ENCODE data around the gene NRXN3.
"Not testable (repeated sequence)": the region's sequence is repeated elsewhere in the genome, so short reads cannot be mapped to it uniquely, and the experiment has no call there.

The NRXN3 gene

DNA sequence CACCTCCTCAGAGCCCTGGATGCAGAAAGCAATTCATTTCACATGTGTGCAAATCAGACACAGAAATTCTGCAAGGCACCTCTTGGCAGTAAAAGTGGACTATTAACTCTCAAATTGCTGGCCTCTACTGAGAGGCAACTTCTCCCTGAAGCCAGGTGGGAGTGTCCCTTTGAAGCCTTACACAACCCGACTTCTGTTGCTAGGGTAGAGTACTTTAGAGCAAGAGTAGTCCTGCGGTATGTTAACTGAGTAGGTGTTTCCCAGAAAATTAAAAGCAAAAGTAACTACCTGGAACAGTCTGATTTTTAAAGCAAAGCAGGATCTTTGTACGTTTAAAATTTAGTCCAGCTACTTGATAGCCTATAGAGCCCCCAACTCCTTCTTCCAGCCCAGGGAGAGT lies 1557.7 kb downstream of the NRXN3 start:
- no peak for DNase-seq

GRCh38 chr14:79728331-79728730 lies 1558.2 kb downstream of the NRXN3 start:
- DNase-seq = no peak

GRCh38 chr14:79729731-79730130 lies 1559.6 kb downstream of the NRXN3 start:
- DNase-seq = no peak

GRCh38 chr14:79730196-79730595 lies 1560.0 kb downstream of the NRXN3 start:
- DNase-seq = no peak

DNA sequence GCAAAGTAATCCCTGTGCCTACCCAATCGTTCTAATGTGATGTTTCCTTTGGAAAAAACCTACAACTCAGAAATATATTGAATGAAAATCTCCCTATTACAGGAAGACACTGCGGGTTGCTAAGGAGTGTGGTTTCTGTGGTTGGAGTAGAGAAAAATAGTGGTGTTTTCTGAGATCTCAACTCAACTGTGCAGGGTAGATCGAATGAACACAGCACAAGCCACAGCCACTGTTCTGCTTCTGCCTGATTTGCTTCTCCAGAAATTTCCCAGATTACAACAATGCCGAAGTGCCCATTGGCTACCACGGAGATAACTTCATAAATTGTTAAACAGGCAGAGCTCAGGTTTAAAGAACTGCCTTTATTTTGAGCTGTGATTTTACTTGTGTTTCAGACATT lies 1560.8 kb downstream of the NRXN3 start:
- DNase-seq = no peak

DNA sequence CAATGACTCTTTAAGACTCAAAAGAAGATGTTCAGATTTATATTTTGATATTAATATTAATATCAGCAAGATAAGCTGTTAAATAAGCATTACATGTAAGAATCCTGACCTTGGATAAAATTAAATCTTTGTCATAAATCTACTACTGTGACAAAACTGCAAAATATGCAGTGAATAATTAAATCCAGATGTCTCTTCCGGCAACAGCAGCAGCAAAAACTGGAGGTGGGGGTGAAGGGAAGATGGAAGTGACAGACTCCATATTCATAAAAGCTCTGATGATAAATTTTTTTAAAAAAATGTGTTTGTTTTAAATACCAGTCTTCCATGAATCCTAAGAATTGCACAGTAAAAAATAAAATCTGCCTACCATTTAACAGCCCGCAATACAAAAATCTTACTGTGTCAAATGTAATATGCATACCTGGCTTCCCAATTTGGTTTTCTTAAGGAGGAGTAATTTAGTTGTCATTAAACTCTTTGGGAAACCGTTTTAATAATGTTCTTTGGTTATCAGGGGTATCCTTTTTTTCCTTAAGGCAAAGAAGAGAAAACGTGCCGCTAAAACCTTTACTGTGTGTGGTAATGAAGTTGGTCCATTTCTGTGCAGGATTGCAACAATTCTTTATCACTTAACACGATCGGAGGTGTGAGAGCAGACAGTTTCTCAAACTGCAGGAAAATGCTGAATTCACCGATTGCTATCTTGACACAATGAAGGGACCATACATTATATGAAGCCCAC lies 1562.9 kb downstream of the NRXN3 start:
- no peak for DNase-seq

DNA sequence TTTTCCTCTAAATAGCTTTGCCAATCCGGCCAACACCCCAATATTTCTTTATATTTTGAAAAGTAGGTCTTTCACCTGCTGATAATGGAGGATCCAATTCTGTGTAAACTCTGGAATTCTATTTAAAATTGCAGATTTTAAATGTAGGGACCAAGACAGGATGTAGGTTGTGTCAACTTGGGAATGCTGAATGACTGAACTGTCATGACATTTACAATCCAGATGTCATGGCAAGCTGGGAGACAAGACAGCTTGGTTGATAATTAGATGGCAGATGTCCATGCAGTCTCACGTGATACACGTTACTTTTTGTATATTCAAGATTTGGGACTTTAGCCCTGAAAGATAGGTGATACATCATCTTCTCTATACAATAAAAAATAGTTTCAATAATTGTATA lies 1564.0 kb downstream of the NRXN3 start:
- no peak for DNase-seq

GRCh38 chr14:79734656-79735055 lies 1564.5 kb downstream of the NRXN3 start:
- no peak for DNase-seq

DNA sequence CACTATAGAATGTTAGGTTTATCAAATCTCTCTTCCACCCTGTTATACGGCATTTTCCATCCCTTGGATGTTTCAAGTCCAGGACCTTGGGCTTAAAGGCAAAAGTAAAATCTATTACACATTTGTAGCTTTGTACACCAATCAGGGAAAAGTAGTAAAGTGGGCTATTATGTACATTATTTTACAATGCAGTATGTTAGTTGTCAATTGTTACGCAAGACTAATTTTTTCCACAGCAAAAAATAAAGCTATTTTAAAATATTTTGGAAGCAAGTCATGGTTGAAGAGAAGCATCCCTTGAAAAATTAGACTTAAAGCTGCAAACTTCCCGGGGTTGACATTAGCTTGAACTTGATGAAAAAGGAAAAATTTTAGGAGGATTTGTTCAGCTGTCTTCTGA lies 1564.9 kb downstream of the NRXN3 start:
- no peak for DNase-seq

GRCh38 chr14:79740066-79740601 lies 1570.0 kb downstream of the NRXN3 start:
- DNase-seq = no peak

- no peak for DNase-seq
Measured at GRCh38 chr14:79742142-79742541, 1572.0 kb downstream of the NRXN3 start.

GRCh38 chr14:79745046-79745445 lies 1574.9 kb downstream of the NRXN3 start:
- DNase-seq = no peak

DNA sequence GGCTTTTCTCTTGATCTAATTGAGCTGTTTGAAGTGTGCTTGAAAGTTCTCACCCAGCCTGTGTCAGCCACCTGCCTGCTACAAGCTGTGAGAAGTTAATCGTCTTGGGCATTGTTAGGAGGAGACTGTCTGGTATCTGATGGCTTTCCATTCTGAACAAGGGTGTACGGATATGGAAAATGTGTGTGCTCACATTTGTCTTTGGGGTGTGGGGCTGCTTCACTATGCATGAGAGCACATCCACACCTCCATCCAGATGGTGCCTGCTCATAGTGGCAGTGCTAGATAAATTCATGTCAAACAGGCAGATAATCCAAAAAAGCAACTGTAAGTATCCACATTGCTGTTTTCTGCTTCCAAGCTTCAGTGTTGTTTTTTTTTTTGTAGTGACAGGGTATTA lies 1578.9 kb downstream of the NRXN3 start:
- no peak for DNase-seq

DNA sequence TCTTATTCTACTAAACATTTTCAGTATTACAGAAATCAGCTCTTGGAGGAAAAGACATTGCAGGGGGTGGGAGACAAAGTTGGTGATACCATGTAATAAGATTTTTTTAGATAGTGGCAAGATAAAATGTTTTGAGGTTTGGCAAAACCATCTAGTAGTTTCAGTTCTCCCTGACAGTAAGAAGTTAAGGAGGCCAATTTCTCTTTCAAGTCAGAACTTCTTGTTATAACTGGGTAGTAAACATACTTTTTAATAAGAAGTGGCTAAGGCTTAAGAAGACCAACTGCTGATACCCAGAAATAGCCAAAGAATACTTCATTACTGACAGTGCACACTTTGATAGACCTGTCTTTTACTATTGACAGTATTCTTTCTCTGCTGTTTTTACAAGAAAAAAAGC lies 1588.8 kb downstream of the NRXN3 start:
- DNase-seq = no peak

GRCh38 chr14:79764323-79764722 lies 1594.2 kb downstream of the NRXN3 start:
- DNase-seq = no peak

DNA sequence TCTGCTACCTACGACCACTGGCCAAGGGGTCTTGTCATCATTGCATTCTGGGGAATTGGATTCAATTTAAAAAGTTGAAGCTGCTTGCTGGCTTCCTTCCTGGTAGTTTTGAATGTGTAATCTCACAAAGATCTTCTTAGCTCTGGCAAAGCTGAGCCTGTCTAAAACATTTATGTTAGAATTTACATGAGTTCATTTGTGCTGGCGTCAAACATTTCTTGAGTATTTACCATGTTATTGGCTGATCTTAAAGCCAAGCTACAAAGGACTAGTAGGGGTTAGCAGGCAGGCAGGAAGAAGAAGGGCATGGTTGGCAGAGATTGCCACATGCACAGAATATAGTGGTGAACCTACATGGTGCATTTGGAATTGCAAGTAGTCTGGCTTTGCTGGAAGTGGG lies 1596.3 kb downstream of the NRXN3 start:
- DNase-seq = no peak

DNA sequence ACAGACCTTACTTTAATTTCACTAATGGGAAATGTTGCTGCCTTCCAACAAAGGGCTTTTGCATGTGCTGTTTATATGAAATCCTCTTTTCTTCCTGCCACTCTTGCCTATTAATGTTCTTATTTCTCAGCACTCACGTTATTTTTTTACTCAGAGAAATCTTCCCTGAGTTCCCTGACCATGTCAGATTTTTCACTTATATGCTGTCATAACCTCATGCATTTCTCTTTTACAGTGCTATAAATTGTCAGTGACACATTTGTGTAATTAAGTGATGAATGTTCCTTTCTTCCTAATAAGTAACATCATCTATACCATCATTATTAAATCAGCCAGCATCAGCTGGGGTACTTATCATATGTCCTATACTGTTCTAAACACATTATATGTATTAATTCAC lies 1597.1 kb downstream of the NRXN3 start:
- no peak for DNase-seq

GRCh38 chr14:79767721-79768120 lies 1597.5 kb downstream of the NRXN3 start:
- not testable (repeated sequence) for DNase-seq

GRCh38 chr14:79781882-79782281 lies 1611.7 kb downstream of the NRXN3 start:
- DNase-seq = no peak

DNA sequence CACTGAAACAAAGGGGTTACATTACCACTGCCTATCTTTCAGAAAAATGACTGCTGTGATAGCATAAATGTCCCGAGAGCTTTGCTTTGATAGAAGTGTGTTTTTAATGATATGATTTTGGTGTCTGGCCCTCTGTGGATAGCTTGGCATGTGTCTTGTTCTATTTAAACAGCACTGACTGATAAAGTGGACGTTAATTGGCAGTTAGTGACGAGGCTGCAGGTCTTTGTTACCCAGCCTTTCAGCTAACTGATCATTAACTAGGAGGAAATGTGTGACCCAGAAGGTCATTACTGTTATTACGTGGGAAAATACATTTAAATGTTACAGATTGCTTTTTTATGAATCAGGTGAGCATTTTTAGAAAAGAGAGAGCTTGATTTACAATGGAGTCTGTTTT lies 1612.9 kb downstream of the NRXN3 start:
- no peak for DNase-seq

DNA sequence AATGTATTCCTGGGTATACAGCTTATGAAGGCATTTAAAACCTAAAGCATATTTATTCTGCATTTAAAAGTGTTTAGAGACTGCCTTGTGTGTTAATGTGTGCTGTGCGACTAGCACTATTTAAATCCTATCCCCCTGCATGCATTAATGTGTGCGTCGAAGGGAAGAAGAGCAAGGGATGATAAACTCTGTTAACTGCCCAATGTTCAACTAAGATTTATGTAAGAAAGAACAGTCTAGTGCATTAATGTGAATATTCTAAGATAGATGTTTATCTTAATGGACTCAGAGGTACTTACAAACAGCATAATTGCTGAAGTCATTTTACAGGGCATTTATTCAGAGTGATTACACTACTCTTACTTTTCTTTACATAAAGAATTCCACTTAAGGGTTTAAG lies 1616.3 kb downstream of the NRXN3 start:
- DNase-seq = no peak

- no peak for DNase-seq
Measured at GRCh38 chr14:79788346-79788745, 1618.2 kb downstream of the NRXN3 start.

GRCh38 chr14:79791055-79791732 lies 1621.0 kb downstream of the NRXN3 start:
- no peak for DNase-seq

GRCh38 chr14:79802093-79802492 lies 1631.9 kb downstream of the NRXN3 start:
- no peak for DNase-seq
